Measurements from ENCODE around the gene IFI27L1.

IFI27L1 gene

GRCh38 chr14:94136575-94137331 lies 55.6 kb downstream of the IFI27L1 start:
- peak; percentile 71 for DNase-seq (ENCODE audit: low read depth)

- DNase-seq (ENCODE audit: low read depth): no peak
Measured at GRCh38 chr14:94138251-94138650, 57.1 kb downstream of the IFI27L1 start.

- DNase-seq (ENCODE audit: low read depth): no peak
Measured at GRCh38 chr14:94139006-94139405, 57.9 kb downstream of the IFI27L1 start.

GRCh38 chr14:94139421-94139820 lies 58.3 kb downstream of the IFI27L1 start:
- DNase-seq (ENCODE audit: low read depth): no peak

- no peak for DNase-seq (ENCODE audit: low read depth)
Measured at GRCh38 chr14:94142247-94142646, 61.1 kb downstream of the IFI27L1 start.

- DNase-seq (ENCODE audit: low read depth): no peak
Measured at GRCh38 chr14:94142836-94143235, 61.7 kb downstream of the IFI27L1 start.

GRCh38 chr14:94143239-94143638 lies 62.1 kb downstream of the IFI27L1 start:
- no peak for DNase-seq (ENCODE audit: low read depth)

GRCh38 chr14:94143711-94144110 lies 62.6 kb downstream of the IFI27L1 start:
- DNase-seq (ENCODE audit: low read depth): no peak

GRCh38 chr14:94144765-94145164 lies 63.7 kb downstream of the IFI27L1 start:
- DNase-seq (ENCODE audit: low read depth): no peak

GRCh38 chr14:94145902-94146527 lies 64.9 kb downstream of the IFI27L1 start:
- DNase-seq (ENCODE audit: low read depth): no peak
